Measurements from ENCODE around the gene RBM33. TPM values are rescaled to one million over a fixed set of nuclear protein-coding genes. Genes with fewer than 3 reads are reported as not detected.

RBM33 gene
- total and polyA plus RNA-seq, 8 donors: 14.6 to 40.1 (median 32.7) TPM

DNA sequence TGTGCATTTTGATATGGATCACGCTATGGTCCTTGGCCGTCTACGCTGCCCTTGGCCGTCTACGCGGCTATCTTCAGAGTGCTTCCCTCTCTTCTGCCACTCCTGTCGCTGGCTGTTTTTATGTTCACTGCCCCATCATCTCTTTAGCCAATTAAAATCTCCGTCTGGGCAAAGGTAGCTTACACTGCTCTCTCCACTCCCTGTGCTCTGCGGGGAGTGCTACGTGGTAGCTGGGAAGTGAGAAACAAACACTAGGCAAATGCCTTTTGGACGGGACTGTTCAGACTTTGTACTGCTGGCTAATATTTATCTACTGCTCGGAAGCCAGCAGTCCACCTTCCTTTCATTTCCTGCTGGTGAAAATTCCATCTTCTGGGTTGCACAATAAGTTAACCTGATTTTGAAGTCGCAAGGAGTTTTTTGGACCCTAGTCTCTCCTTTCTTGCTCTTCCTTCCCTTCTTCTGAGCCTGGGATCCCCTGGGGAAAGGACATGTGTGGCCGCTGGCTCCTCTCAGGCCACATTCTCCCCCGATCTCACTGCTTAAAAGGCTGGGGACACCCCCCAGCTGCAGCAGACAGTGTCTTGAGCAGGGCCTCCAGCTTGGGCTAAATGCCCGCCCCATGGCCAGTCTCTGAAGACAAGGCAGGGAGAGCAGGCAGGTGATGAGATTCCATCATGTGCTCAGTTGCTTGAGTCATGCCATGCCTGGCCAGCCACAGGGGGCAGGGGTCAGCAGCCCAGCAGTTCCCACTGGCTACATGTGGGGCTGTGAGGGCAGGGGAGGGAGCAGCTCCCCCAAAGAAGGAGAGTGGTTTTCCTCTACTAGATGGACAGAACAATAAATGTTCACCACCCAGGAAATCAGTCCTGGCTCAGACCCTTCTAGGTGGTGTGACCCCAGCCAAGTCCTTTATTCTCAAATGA, 25.5 kb upstream of the RBM33 start:
- DNase-seq (peak; percentile 71 to 82 (median 80)), FAIRE-seq (peak; percentile 5), ATAC-seq (peak; percentile 97 to 99 (median 98))
- WGBS, 2 donors: 6 to 13% methylated on average over 16 of the region's 16 CpGs
- intact Hi-C loops (cut with DNase I): no loop called here
- H3K27ac ChIP-seq: peak overlapping the region; percentile 69 to 95 (median 90)
- H3K4me3 ChIP-seq: peak overlapping the region in 2 of 4 donors; percentile 4 to 20
- no peaks in the 10 kb centered on the region for H3K9me3 ChIP-seq
- no peaks in the 10 kb centered on the region for H3K27me3 ChIP-seq
- H3K4me1 ChIP-seq: peaks cover 8 to 18% (median 18%) of the 10 kb centered on the region in 3 donors
- H3K36me3 ChIP-seq: no peaks in the 10 kb centered on the region
- TF ChIP-seq, protein P1, sequence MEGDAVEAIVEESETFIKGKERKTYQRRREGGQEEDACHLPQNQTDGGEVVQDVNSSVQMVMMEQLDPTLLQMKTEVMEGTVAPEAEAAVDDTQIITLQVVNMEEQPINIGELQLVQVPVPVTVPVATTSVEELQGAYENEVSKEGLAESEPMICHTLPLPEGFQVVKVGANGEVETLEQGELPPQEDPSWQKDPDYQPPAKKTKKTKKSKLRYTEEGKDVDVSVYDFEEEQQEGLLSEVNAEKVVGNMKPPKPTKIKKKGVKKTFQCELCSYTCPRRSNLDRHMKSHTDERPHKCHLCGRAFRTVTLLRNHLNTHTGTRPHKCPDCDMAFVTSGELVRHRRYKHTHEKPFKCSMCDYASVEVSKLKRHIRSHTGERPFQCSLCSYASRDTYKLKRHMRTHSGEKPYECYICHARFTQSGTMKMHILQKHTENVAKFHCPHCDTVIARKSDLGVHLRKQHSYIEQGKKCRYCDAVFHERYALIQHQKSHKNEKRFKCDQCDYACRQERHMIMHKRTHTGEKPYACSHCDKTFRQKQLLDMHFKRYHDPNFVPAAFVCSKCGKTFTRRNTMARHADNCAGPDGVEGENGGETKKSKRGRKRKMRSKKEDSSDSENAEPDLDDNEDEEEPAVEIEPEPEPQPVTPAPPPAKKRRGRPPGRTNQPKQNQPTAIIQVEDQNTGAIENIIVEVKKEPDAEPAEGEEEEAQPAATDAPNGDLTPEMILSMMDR (IDR thresholded peaks at IDR 0.05): no peak

DNA sequence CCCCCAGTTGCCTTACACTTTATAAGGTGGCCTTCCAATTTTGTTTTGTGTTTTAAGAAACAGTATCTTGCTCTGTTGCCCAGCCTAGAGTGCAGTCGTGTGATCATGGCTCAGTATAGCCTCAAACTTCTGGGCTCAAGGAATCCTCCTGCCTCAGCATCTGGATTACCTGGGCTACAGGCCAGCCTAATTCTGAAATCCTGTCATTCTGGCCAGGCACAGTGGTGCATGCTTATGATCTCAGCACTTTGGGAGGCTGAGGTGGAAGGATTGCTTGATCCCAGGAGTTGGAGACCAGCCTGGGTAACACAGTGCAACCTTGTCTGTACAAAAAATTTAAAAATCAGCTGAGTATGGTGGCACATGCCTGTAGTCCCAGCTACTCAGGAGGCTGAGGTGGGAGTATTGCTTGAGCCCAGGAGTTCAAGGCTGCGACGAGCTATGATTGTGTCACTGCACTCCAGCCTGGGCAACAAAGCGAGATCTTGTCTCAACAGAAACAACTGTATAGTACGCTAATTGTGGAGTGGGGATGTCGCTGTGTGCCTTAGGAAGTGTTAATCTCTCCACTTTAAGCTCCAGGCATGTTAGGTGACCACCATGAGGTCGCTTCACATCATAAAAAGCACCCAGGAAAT, 24.7 kb upstream of the RBM33 start:
- intact Hi-C loops (cut with DNase I): no loop called here
- H3K27ac ChIP-seq: peak overlapping the region; percentile 69 to 95 (median 90)
- ATAC-seq (peak; percentile 6 to 20 (median 12)), DNase-seq (no peak), FAIRE-seq (no peak)
- TF ChIP-seq, protein P1 (IDR thresholded peaks at IDR 0.05): no peak
- H3K4me3 ChIP-seq: no peak overlapping the region
- WGBS, 2 donors: 93 to 96% methylated on average over 7 of the region's 7 CpGs
- H3K4me1 ChIP-seq: peaks cover 8 to 18% (median 18%) of the 10 kb centered on the region in 3 donors
- H3K27me3 ChIP-seq: no peaks in the 10 kb centered on the region
- no peaks in the 10 kb centered on the region for H3K36me3 ChIP-seq
- no peaks in the 10 kb centered on the region for H3K9me3 ChIP-seq

DNA sequence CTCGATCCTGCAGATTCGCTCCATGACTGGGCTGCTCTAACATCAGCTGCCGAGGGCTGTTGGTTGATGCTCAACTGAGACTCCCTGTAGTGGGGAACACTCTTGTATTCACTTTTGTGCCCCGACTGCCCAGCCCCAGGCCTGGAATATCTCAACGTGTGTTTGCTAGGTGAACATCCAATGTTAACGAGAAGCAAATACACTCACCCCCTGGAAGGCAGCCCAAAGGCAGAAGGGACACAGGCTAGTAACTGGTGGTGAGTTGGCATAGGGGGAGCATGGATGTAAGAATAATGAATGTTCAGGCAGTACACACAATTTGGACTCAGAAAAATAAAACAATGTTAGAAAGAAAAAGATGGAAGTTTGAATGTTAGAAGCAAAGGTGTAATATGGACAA, 24.0 kb upstream of the RBM33 start:
- Histone ChIP-seq H3K4me3 (no peak overlapping the region), H3K27ac (peak overlapping the region in 2 of 4 donors; percentile 95), H3K27me3 (no peaks in the 10 kb centered on the region), H3K4me1 (peaks cover 8 to 18% (median 18%) of the 10 kb centered on the region in 3 donors), H3K9me3 (no peaks in the 10 kb centered on the region), H3K36me3 (no peaks in the 10 kb centered on the region)
- TF ChIP-seq, protein P1 (IDR thresholded peaks at IDR 0.05): no peak
- intact Hi-C loops (cut with DNase I): no loop called here
- FAIRE-seq: no peak
- 80 to 86% methylated on average over 6 of the region's 6 CpGs for WGBS, 2 donors
- no peak for ATAC-seq
- DNase-seq: no peak

DNA sequence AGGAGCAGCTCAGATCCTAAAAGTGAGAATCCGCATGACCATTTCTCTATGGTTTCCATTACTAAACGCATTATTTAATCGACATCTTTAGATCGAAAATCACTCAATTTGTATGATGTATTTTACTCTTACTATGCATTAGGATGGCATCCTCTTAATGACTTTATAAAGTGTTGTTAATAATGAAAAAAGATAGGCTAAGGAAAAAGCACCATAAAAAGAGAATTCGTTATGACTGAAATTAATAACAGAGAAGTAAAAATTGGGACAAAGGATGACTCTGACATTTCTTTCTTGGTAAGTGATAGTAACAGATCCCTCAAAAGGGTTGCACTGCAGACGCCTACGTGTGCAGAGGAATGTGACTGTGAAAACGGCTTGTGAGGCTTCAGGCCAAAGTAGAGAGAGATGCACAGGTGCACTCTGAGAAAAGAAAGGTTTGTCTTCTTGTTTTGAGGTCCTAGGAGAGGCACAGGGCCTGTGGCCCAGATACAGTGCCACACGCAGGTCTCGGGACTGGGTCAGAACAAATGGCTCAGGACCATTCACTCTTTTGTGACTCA, 23.0 kb upstream of the RBM33 start:
- Histone ChIP-seq H3K27me3 (no peaks in the 10 kb centered on the region), H3K36me3 (no peaks in the 10 kb centered on the region), H3K4me1 (peaks cover 8 to 18% (median 18%) of the 10 kb centered on the region in 3 donors), H3K9me3 (no peaks in the 10 kb centered on the region), H3K27ac (no peak overlapping the region), H3K4me3 (no peak overlapping the region)
- TF ChIP-seq, protein P1 (IDR thresholded peaks at IDR 0.05): no peak
- ATAC-seq (no peak), DNase-seq (no peak), FAIRE-seq (no peak)
- WGBS, 2 donors: 86 to 91% methylated on average over 10 of the region's 10 CpGs
- intact Hi-C loops (cut with DNase I): no loop called here

Measured in pancreas (tissue), 10 donors.